ENCODE measurements around the gene TFAP2D. TPM values are rescaled to one million over a fixed set of nuclear protein-coding genes. Genes with fewer than 3 reads are reported as not detected.
A peak's percentile ranks its signal among the peaks of the same experiment; 100 is the strongest.

The TFAP2D gene
- total RNA-seq, 1 experiment from 2014 or later, result not detected

- no peak for DNase-seq
- no peaks in the 10 kb centered on the region for H3K9me3 ChIP-seq
- no peak overlapping the region for H3K4me3 ChIP-seq
- no peaks in the 10 kb centered on the region for H3K27me3 ChIP-seq
- H3K36me3 ChIP-seq, result no peaks in the 10 kb centered on the region
Observed at GRCh38 chr6:50792771-50793170, 79.4 kb downstream of the TFAP2D start.

GRCh38 chr6:50795574-50795973, 82.2 kb downstream of the TFAP2D start:
- no peaks in the 10 kb centered on the region for H3K27me3 ChIP-seq
- no peak overlapping the region for H3K4me3 ChIP-seq
- H3K36me3 ChIP-seq, result no peaks in the 10 kb centered on the region
- no peak for DNase-seq
- H3K9me3 ChIP-seq, result no peaks in the 10 kb centered on the region

- no peaks in the 10 kb centered on the region for H3K9me3 ChIP-seq
- no peak overlapping the region for H3K4me3 ChIP-seq
- no peak for DNase-seq
- H3K36me3 ChIP-seq, result no peaks in the 10 kb centered on the region
- H3K27me3 ChIP-seq, result no peaks in the 10 kb centered on the region
Observed at GRCh38 chr6:50804283-50804682, 91.0 kb downstream of the TFAP2D start.

GRCh38 chr6:50807035-50807434, 93.7 kb downstream of the TFAP2D start:
- Histone ChIP-seq H3K9me3 (no peaks in the 10 kb centered on the region), H3K36me3 (no peaks in the 10 kb centered on the region), H3K27me3 (no peaks in the 10 kb centered on the region), H3K4me3 (no peak overlapping the region)
- no peak for DNase-seq

GRCh38 chr6:50815436-50816114, 102.2 kb downstream of the TFAP2D start:
- Histone ChIP-seq H3K9me3 (no peaks in the 10 kb centered on the region), H3K27me3 (peaks cover 14% of the 10 kb centered on the region), H3K4me3 (peak overlapping the region; percentile 51), H3K36me3 (no peaks in the 10 kb centered on the region)
- DNase-seq, result no peak

GRCh38 chr6:50816115-50816675, 102.9 kb downstream of the TFAP2D start:
- Histone ChIP-seq H3K36me3 (no peaks in the 10 kb centered on the region), H3K4me3 (peak overlapping the region; percentile 51), H3K27me3 (peaks cover 20% of the 10 kb centered on the region), H3K9me3 (no peaks in the 10 kb centered on the region)
- peak; percentile 28 for DNase-seq

GRCh38 chr6:50816947-50817645, 103.8 kb downstream of the TFAP2D start:
- no peaks in the 10 kb centered on the region for H3K9me3 ChIP-seq
- no peak overlapping the region for H3K4me3 ChIP-seq
- peaks cover 20% of the 10 kb centered on the region for H3K27me3 ChIP-seq
- no peak for DNase-seq
- no peaks in the 10 kb centered on the region for H3K36me3 ChIP-seq

GRCh38 chr6:50817646-50817950, 104.3 kb downstream of the TFAP2D start:
- H3K27me3 ChIP-seq, result peaks cover 20% of the 10 kb centered on the region
- H3K36me3 ChIP-seq, result no peaks in the 10 kb centered on the region
- no peak overlapping the region for H3K4me3 ChIP-seq
- no peaks in the 10 kb centered on the region for H3K9me3 ChIP-seq
- no peak for DNase-seq

GRCh38 chr6:50818020-50818419, 104.7 kb downstream of the TFAP2D start:
- DNase-seq, result no peak
- Histone ChIP-seq H3K36me3 (no peaks in the 10 kb centered on the region), H3K9me3 (no peaks in the 10 kb centered on the region), H3K4me3 (no peak overlapping the region), H3K27me3 (peaks cover 20% of the 10 kb centered on the region)

- Histone ChIP-seq H3K36me3 (no peaks in the 10 kb centered on the region), H3K4me3 (no peak within 1 kb of the TSS), H3K9me3 (no peaks in the 10 kb centered on the region), H3K27me3 (peaks cover 21% of the 10 kb centered on the region)
- no peak for DNase-seq
Observed at GRCh38 chr6:50818673-50819072, 105.3 kb downstream of the TFAP2D start, which contains the start of gene TFAP2B. Gene TFAP2B (plus strand): TSS chr6:50818871. CDS start chr6:50818892, 21 bp downstream.

GRCh38 chr6:50819466-50819903, 106.2 kb downstream of the TFAP2D start:
- Histone ChIP-seq H3K27me3 (peaks cover 25% of the 10 kb centered on the region), H3K36me3 (no peaks in the 10 kb centered on the region), H3K4me3 (no peak overlapping the region), H3K9me3 (no peaks in the 10 kb centered on the region)
- peak; percentile 30 for DNase-seq

- Histone ChIP-seq H3K9me3 (no peaks in the 10 kb centered on the region), H3K4me3 (0 out of 2 replicates have a peak overlapping the region, but pooled peaks have one; percentile 4), H3K27me3 (peaks cover 29% of the 10 kb centered on the region), H3K36me3 (no peaks in the 10 kb centered on the region)
- DNase-seq, result peak; percentile 9
Observed at GRCh38 chr6:50819904-50820868, 106.9 kb downstream of the TFAP2D start.

- H3K9me3 ChIP-seq, result no peaks in the 10 kb centered on the region
- no peak for DNase-seq
- no peak overlapping the region for H3K4me3 ChIP-seq
- H3K27me3 ChIP-seq, result peaks cover 34% of the 10 kb centered on the region
- H3K36me3 ChIP-seq, result no peaks in the 10 kb centered on the region
Observed at GRCh38 chr6:50820869-50821264, 107.5 kb downstream of the TFAP2D start.

- H3K4me3 ChIP-seq, result no peak overlapping the region
- peaks cover 36% of the 10 kb centered on the region for H3K27me3 ChIP-seq
- no peaks in the 10 kb centered on the region for H3K9me3 ChIP-seq
- no peak for DNase-seq
- no peaks in the 10 kb centered on the region for H3K36me3 ChIP-seq
Observed at GRCh38 chr6:50821441-50822077, 108.2 kb downstream of the TFAP2D start.

- DNase-seq, result no peak
- H3K36me3 ChIP-seq, result no peaks in the 10 kb centered on the region
- no peak overlapping the region for H3K4me3 ChIP-seq
- peaks cover 38% of the 10 kb centered on the region for H3K27me3 ChIP-seq
- H3K9me3 ChIP-seq, result no peaks in the 10 kb centered on the region
Observed at GRCh38 chr6:50822078-50822476, 108.8 kb downstream of the TFAP2D start.

All from MG63 (cell line).